GM23338 (cell line): ENCODE data around the gene CLNK. TPM values are rescaled to one million over a fixed set of nuclear protein-coding genes. Genes with fewer than 3 reads are reported as not detected.

Experiments used
- ATAC-seq: fragments of 200-7000 bp; cut with Tn5 transposase; 3 replicates; pipeline ENCODE4 v1.9.1; 2020
- DNase-seq: peaks from one replicate; pipeline ENCODE4 v3.0.0-alpha.2; 2015; ENCODE audit warnings: low spot score
- H2AFZ ChIP-seq: fragments of 200-600 bp; sonication (generic); 2 replicates; pipeline ENCODE4 v1.8.0; 2016; ENCODE audit warnings: antibody characterized with exemption, mild to moderate bottlenecking, moderate library complexity
- H3F3A ChIP-seq: fragments of 200-600 bp; sonication (generic); replicated peaks from 2 replicates; pipeline ENCODE4 v1.8.0; 2017; ENCODE audit warnings: antibody characterized with exemption, mixed run types, low read depth
- H3K27ac ChIP-seq: fragments of 200-600 bp; sonication (generic); 2 replicates; pipeline ENCODE4 v1.6.1; 2016; ENCODE audit warnings: low read depth
- H3K27me3 ChIP-seq: fragments of 200-600 bp; sonication (generic); 2 replicates; pipeline ENCODE4 v1.8.0; 2016; ENCODE audit warnings: mild to moderate bottlenecking, mixed run types, moderate library complexity; ENCODE audit not compliant: insufficient read depth
- H3K36me3 ChIP-seq: fragments of 200-600 bp; sonication (generic); 2 replicates; pipeline ENCODE4 v1.8.0; 2016; ENCODE audit warnings: mild to moderate bottlenecking; ENCODE audit not compliant: insufficient read depth
- H3K4me1 ChIP-seq: fragments of 200-600 bp; sonication (generic); 2 replicates; pipeline ENCODE4 v1.8.0; 2016; ENCODE audit warnings: mild to moderate bottlenecking, moderate library complexity; ENCODE audit not compliant: insufficient read depth
- H3K4me2 ChIP-seq: fragments of 200-600 bp; sonication (generic); 2 replicates; pipeline ENCODE4 v1.7.1; 2017; ENCODE audit warnings: mixed run types
- H3K4me3 ChIP-seq: fragments of 200-600 bp; sonication (generic); 2 replicates; pipeline ENCODE4 v1.6.1; 2016; ENCODE audit warnings: mixed run types
- H3K79me2 ChIP-seq: fragments of 200-600 bp; sonication (generic); replicated peaks from 2 replicates; pipeline ENCODE4 v1.8.0; 2017; ENCODE audit warnings: mild to moderate bottlenecking; ENCODE audit not compliant: insufficient read depth
- H3K9me2 ChIP-seq: fragments of 200-600 bp; sonication (generic); 2 replicates; pipeline ENCODE4 v1.8.0; 2017; ENCODE audit not compliant: insufficient read depth
- H4K20me1 ChIP-seq: fragments of 200-600 bp; sonication (generic); replicated peaks from 2 replicates; pipeline ENCODE4 v1.8.0; 2017; ENCODE audit warnings: mild to moderate bottlenecking; ENCODE audit not compliant: insufficient read depth
- H3K27ac Mint-ChIP-seq: 2 replicates; pipeline ENCODE4 v1.8.0; 2020; ENCODE audit warnings: inconsistent platforms, mild to moderate bottlenecking, moderate library complexity, mixed read lengths
- H3K27me3 Mint-ChIP-seq: 3 replicates; pipeline ENCODE4 v1.8.0; 2022; ENCODE audit warnings: low read depth, mild to moderate bottlenecking, moderate library complexity, mixed read lengths, inconsistent platforms; ENCODE audit not compliant: insufficient read depth, poor library complexity
- H3K36me3 Mint-ChIP-seq: 3 replicates; pipeline ENCODE4 v1.8.0; 2021; ENCODE audit warnings: low read depth, mild to moderate bottlenecking, inconsistent platforms, moderate library complexity, mixed read lengths
- H3K4me1 Mint-ChIP-seq: 3 replicates; pipeline ENCODE4 v1.8.0; 2020; ENCODE audit warnings: mild to moderate bottlenecking, inconsistent platforms, mixed read lengths
- H3K4me3 Mint-ChIP-seq: 3 replicates; pipeline ENCODE4 v1.8.0; 2021; ENCODE audit warnings: moderate library complexity, mild to moderate bottlenecking, inconsistent platforms, mixed read lengths
- H3K9me3 Mint-ChIP-seq: 3 replicates; pipeline ENCODE4 v1.8.0; 2020; ENCODE audit warnings: moderate library complexity, mild to moderate bottlenecking, inconsistent platforms, mixed read lengths
- CREB1 ChIP-seq: fragments of 250-450 bp; sonication (Bioruptor Pico); IDR thresholded peaks from 2 replicates; pipeline ENCODE4 v1.5.0; 2020; ENCODE audit warnings: low read depth, mild to moderate bottlenecking, moderate library complexity
- EZH2phosphoT487 ChIP-seq: fragments of 200-600 bp; sonication (generic); IDR thresholded peaks from one replicate; pipeline ENCODE4 v1.8.1; 2018; ENCODE audit warnings: antibody characterized with exemption; ENCODE audit not compliant: unreplicated experiment
- NANOG ChIP-seq: IDR thresholded peaks from 2 replicates; pipeline ENCODE4 v1.6.1; 2016; ENCODE audit warnings: antibody characterized with exemption, borderline replicate concordance
- POLR2AphosphoS5 ChIP-seq: IDR thresholded peaks from 2 replicates; pipeline ENCODE4 v1.6.1; 2016; ENCODE audit warnings: antibody characterized with exemption, low read depth
- ZNF114 ChIP-seq: fragments of 250-450 bp; sonication (Bioruptor Pico); IDR thresholded peaks from 2 replicates; pipeline ENCODE4 v1.5.0; 2020; ENCODE audit warnings: mild to moderate bottlenecking, moderate library complexity
- ZNF331 ChIP-seq: fragments of 250-450 bp; sonication (Bioruptor Pico); IDR thresholded peaks from 2 replicates; pipeline ENCODE4 v1.5.0; 2020; ENCODE audit warnings: low read depth, mild to moderate bottlenecking, moderate library complexity
- polyA plus RNA-seq: library from polyadenylated mRNA; unstranded; fragments of >200 nt; fragmentation: Nextera tagmentation; extraction: Ambion mirVana; gene quantifications from 2 replicates; pipeline ENCODE4 v1.2.1, GENCODE V29; 2016
- total RNA-seq: library from RNA; depleted of rRNA; stranded (reverse); fragments of >200 nt; shearing (Covaris generic); gene quantifications from 2 replicates; pipeline ENCODE4 v1.2.3, GENCODE V29; 2014
- TF ChIP-seq, protein P1 (sequence below), 2 experiments: fragments of 200-600 bp in 1 of 2; sonication (generic) in 1 of 2; conservative IDR thresholded peaks; 2 replicates each; pipeline versions ENCODE4 v1.5.1 to v1.6.1; 2016 to 2017; ENCODE audit warnings: antibody characterized with exemption in 2 of 2, low read depth in 2 of 2, mild to moderate bottlenecking in 2 of 2, moderate library complexity in 1 of 2
- TF ChIP-seq, protein P2 (sequence below): IDR thresholded peaks from one replicate; pipeline ENCODE4 v1.6.1; 2018; ENCODE audit warnings: antibody characterized with exemption; ENCODE audit not compliant: unreplicated experiment

CLNK gene
- total and polyA plus RNA-seq, 2 experiments from 2014 or later, result not detected

DNA sequence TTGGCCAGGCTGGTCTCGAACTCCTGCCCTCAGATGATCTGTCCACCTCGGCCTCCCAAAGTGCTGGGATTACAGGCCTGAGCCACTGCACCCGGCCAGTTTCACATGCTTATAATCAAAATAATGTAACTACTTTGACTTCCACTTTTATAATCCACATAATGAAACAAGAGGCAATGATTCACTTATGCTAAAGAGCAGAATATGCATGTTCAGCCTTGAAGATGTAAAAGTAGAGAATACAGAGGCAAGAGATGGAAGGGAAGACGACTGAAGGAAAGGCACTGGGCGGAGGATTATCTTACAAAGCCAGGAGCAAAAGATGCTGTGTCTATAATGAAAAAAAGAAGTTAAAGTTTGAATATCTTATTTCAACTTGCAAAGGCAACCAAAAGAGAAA lies 214.1 kb downstream of the CLNK start:
- ATAC-seq, result no peak
- no peaks in the 10 kb centered on the region for H3K4me1 Mint-ChIP-seq
- H3K4me2 ChIP-seq, result no peak overlapping the region

DNA sequence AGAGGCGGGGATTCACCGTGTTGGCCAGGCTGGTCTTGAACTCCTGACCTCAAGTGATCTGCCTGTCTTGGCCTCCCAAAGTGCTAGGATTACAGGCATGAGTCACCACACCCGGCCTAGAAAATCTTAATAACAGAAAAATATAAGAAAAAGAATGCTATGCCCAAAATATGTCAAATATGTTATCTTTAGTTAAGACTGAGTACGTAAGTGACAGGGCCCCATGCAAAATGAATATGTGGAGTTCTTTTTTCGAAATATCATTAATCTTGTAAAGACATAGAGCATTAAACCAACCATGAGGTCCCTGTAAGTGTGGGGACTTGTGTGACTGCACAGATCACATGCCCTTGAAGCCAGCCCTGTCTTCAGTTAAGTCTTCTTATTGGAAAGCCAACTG lies 218.4 kb downstream of the CLNK start:
- Mint-ChIP-seq H3K27me3 (peaks cover 30% of the 10 kb centered on the region), H3K36me3 (no peaks in the 10 kb centered on the region; the same call in 2 of the 3 replicates), H3K4me1 (peaks cover 9% of the 10 kb centered on the region), H3K4me3 (no peak overlapping the region), H3K9me3 (no peaks in the 10 kb centered on the region), H3K27ac (no peak overlapping the region)
- DNase-seq (no peak), ATAC-seq (no peak)
- H3F3A ChIP-seq, result no peaks in the 10 kb centered on the region
- TF ChIP-seq, protein P1, sequence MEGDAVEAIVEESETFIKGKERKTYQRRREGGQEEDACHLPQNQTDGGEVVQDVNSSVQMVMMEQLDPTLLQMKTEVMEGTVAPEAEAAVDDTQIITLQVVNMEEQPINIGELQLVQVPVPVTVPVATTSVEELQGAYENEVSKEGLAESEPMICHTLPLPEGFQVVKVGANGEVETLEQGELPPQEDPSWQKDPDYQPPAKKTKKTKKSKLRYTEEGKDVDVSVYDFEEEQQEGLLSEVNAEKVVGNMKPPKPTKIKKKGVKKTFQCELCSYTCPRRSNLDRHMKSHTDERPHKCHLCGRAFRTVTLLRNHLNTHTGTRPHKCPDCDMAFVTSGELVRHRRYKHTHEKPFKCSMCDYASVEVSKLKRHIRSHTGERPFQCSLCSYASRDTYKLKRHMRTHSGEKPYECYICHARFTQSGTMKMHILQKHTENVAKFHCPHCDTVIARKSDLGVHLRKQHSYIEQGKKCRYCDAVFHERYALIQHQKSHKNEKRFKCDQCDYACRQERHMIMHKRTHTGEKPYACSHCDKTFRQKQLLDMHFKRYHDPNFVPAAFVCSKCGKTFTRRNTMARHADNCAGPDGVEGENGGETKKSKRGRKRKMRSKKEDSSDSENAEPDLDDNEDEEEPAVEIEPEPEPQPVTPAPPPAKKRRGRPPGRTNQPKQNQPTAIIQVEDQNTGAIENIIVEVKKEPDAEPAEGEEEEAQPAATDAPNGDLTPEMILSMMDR (conservative IDR thresholded peaks at IDR 0.05; ENCODE audit: low read depth in 2 of 2), result no peak
- no peak overlapping the region for H3K4me2 ChIP-seq
- no peaks in the 10 kb centered on the region; the same call in 1 of the 2 replicates for H3K4me1 ChIP-seq
- no peak overlapping the region for H3K4me3 ChIP-seq
- no peak overlapping the region for H2AFZ ChIP-seq
- H3K79me2 ChIP-seq, result no peaks in the 10 kb centered on the region
- no peak overlapping the region for H3K27ac ChIP-seq
- H3K36me3 ChIP-seq, result no peaks in the 10 kb centered on the region
- H3K9me2 ChIP-seq, result no peaks in the 10 kb centered on the region
- H4K20me1 ChIP-seq, result no peaks in the 10 kb centered on the region
- peaks cover 49% of the 10 kb centered on the region for H3K27me3 ChIP-seq

More for the DNA sequence above, 214.1 kb downstream of the CLNK start:
- Mint-ChIP-seq H3K36me3 (no peaks in the 10 kb centered on the region), H3K9me3 (no peaks in the 10 kb centered on the region), H3K4me3 (no peak overlapping the region), H3K27ac (no peak overlapping the region), H3K27me3 (peaks cover 3% of the 10 kb centered on the region)
- Histone ChIP-seq H3F3A (no peaks in the 10 kb centered on the region), H4K20me1 (no peaks in the 10 kb centered on the region), H3K4me1 (no peaks in the 10 kb centered on the region), H3K36me3 (no peaks in the 10 kb centered on the region), H3K27me3 (0 out of 2 replicates have a peak, but pooled peaks cover 7% of the 10 kb centered on the region), H3K9me2 (no peaks in the 10 kb centered on the region), H3K79me2 (no peaks in the 10 kb centered on the region), H3K27ac (no peak overlapping the region), H2AFZ (no peak overlapping the region), H3K4me3 (no peak overlapping the region)
- TF ChIP-seq, protein P1 (conservative IDR thresholded peaks at IDR 0.05; ENCODE audit: low read depth in 2 of 2), result no peak
- TF ChIP-seq CREB1 (CRISPR knock-in tag), result no peak
- no peak for TF ChIP-seq POLR2AphosphoS5
- TF ChIP-seq, protein P2, sequence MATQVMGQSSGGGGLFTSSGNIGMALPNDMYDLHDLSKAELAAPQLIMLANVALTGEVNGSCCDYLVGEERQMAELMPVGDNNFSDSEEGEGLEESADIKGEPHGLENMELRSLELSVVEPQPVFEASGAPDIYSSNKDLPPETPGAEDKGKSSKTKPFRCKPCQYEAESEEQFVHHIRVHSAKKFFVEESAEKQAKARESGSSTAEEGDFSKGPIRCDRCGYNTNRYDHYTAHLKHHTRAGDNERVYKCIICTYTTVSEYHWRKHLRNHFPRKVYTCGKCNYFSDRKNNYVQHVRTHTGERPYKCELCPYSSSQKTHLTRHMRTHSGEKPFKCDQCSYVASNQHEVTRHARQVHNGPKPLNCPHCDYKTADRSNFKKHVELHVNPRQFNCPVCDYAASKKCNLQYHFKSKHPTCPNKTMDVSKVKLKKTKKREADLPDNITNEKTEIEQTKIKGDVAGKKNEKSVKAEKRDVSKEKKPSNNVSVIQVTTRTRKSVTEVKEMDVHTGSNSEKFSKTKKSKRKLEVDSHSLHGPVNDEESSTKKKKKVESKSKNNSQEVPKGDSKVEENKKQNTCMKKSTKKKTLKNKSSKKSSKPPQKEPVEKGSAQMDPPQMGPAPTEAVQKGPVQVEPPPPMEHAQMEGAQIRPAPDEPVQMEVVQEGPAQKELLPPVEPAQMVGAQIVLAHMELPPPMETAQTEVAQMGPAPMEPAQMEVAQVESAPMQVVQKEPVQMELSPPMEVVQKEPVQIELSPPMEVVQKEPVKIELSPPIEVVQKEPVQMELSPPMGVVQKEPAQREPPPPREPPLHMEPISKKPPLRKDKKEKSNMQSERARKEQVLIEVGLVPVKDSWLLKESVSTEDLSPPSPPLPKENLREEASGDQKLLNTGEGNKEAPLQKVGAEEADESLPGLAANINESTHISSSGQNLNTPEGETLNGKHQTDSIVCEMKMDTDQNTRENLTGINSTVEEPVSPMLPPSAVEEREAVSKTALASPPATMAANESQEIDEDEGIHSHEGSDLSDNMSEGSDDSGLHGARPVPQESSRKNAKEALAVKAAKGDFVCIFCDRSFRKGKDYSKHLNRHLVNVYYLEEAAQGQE, result no peak
- TF ChIP-seq ZNF114, result no peak
- no peak for TF ChIP-seq EZH2phosphoT487
- no peak for TF ChIP-seq NANOG
- no peak for TF ChIP-seq ZNF331 (CRISPR knock-in tag)
- DNase-seq, result no peak
